Neural cell (in vitro differentiated cells): ENCODE measurements around the gene S1PR3. TPM values are rescaled to one million over a fixed set of nuclear protein-coding genes. Genes with fewer than 3 reads are reported as not detected.

Experiments used
- H2AFZ ChIP-seq: fragments of 200-600, 300-800 bp; sonication (generic), shearing (Covaris generic); 2 replicates; pipeline ENCODE4 v1.6.0; 2014; ENCODE audit warnings: low read depth, mild to moderate bottlenecking, antibody characterized with exemption, low read length, moderate library complexity
- H3F3A ChIP-seq: fragments of 200-600 bp; shearing (Covaris generic); 2 replicates; pipeline ENCODE4 v1.6.1; 2016; ENCODE audit warnings: mild to moderate bottlenecking, moderate library complexity, mixed read lengths, antibody characterized with exemption, low read length; ENCODE audit not compliant: insufficient read depth, poor library complexity, severe bottlenecking
- H3K27ac ChIP-seq: fragments of 200-600, 300-800 bp; sonication (generic), shearing (Covaris generic); 2 replicates; pipeline ENCODE4 v1.5.1; 2014; ENCODE audit warnings: mild to moderate bottlenecking, low read length, moderate library complexity
- H3K27me3 ChIP-seq: fragments of 300-800, 200-600 bp; sonication (generic), shearing (Covaris generic); 2 replicates; pipeline ENCODE4 v1.6.0; 2014; ENCODE audit warnings: mild to moderate bottlenecking, low read depth, low read length, moderate library complexity; ENCODE audit not compliant: insufficient read depth
- H3K36me3 ChIP-seq: fragments of 300-800, 200-600 bp; sonication (generic), shearing (Covaris generic); 2 replicates; pipeline ENCODE4 v1.5.1; 2014; ENCODE audit warnings: mild to moderate bottlenecking, antibody characterized with exemption, low read length, moderate library complexity; ENCODE audit not compliant: insufficient read depth
- H3K4me2 ChIP-seq: fragments of 300-800, 200-600 bp; sonication (generic), shearing (Covaris generic); 2 replicates; pipeline ENCODE4 v1.6.0; 2014; ENCODE audit warnings: mild to moderate bottlenecking, low read length
- H3K4me3 ChIP-seq: fragments of 300-800, 200-600 bp; sonication (generic), shearing (Covaris generic); 2 replicates; pipeline ENCODE4 v1.5.1; 2014; ENCODE audit warnings: mild to moderate bottlenecking, low read length, moderate library complexity
- H3K79me2 ChIP-seq: fragments of 200-600 bp; shearing (Covaris generic); replicated peaks from 2 replicates; pipeline ENCODE4 v1.6.0; 2014; ENCODE audit warnings: mild to moderate bottlenecking, low read length, moderate library complexity; ENCODE audit not compliant: insufficient read depth
- H3K9ac ChIP-seq: fragments of 300-800, 200-600 bp; sonication (generic), shearing (Covaris generic); 2 replicates; pipeline ENCODE4 v1.6.1; 2016; ENCODE audit warnings: mild to moderate bottlenecking, low read length, mixed read lengths
- H3K9me2 ChIP-seq: fragments of 200-600 bp; shearing (Covaris generic); 2 replicates; pipeline ENCODE4 v1.6.1; 2016; ENCODE audit warnings: mild to moderate bottlenecking, low read length, mixed read lengths; ENCODE audit not compliant: insufficient read depth
- H3K9me3 ChIP-seq: fragments of 200-600, 300-800 bp; sonication (generic), shearing (Covaris generic); 2 replicates; pipeline ENCODE4 v1.6.1; 2016; ENCODE audit warnings: mild to moderate bottlenecking, mixed run types, low read length, moderate library complexity, mixed read lengths
- H4K20me1 ChIP-seq: fragments of 200-600 bp; shearing (Covaris generic); 2 replicates; pipeline ENCODE4 v1.6.1; 2016; ENCODE audit warnings: mild to moderate bottlenecking, mixed run types; ENCODE audit not compliant: insufficient read depth
- CTCF ChIP-seq: fragments of 450-650 bp; IDR thresholded peaks from 2 replicates; pipeline ENCODE4 v1.5.1; 2014; ENCODE audit warnings: antibody characterized with exemption, mild to moderate bottlenecking, moderate library complexity; ENCODE audit not compliant: poor library complexity, severe bottlenecking
- EP300 ChIP-seq: fragments of 450-650 bp; conservative IDR thresholded peaks from 2 replicates; pipeline ENCODE4 v1.6.1; 2014; ENCODE audit warnings: antibody characterized with exemption, mild to moderate bottlenecking, moderate library complexity; ENCODE audit not compliant: poor library complexity, severe bottlenecking
- EZH2 ChIP-seq: fragments of 200-600, 300-800 bp; shearing (Covaris generic), sonication (generic); IDR thresholded peaks from 2 replicates; pipeline ENCODE4 v1.6.1; 2014; ENCODE audit warnings: antibody characterized with exemption, low read length, borderline replicate concordance, mild to moderate bottlenecking; ENCODE audit not compliant: insufficient read depth, poor library complexity, severe bottlenecking
- MXI1 ChIP-seq: fragments of 450-650 bp; conservative IDR thresholded peaks from 2 replicates; pipeline ENCODE4 v1.6.1; 2014; ENCODE audit warnings: antibody characterized with exemption, mild to moderate bottlenecking; ENCODE audit not compliant: poor library complexity, severe bottlenecking
- POLR2AphosphoS5 ChIP-seq: IDR thresholded peaks from 2 replicates; pipeline ENCODE4 v1.6.1; 2012
- RAD21 ChIP-seq: fragments of 450-650 bp; conservative IDR thresholded peaks from 2 replicates; pipeline ENCODE4 v1.6.1; 2014; ENCODE audit warnings: antibody characterized with exemption, mild to moderate bottlenecking, moderate library complexity
- REST ChIP-seq: IDR thresholded peaks from 2 replicates; pipeline ENCODE4 v1.6.1; 2012; ENCODE audit warnings: borderline replicate concordance
- SMC3 ChIP-seq: fragments of 450-650 bp; conservative IDR thresholded peaks from 2 replicates; pipeline ENCODE4 v1.6.1; 2014; ENCODE audit warnings: antibody characterized with exemption, mild to moderate bottlenecking, moderate library complexity; ENCODE audit not compliant: poor library complexity
- TAF1 ChIP-seq: IDR thresholded peaks from 2 replicates; pipeline ENCODE4 v1.6.1; 2012; ENCODE audit warnings: low read depth
- polyA plus RNA-seq: library from polyadenylated mRNA; depleted of rRNA; stranded (reverse); fragments of >200 nt; gene quantifications from 2 replicates; pipeline ENCODE4 v1.2.3, GENCODE V29; 2014

S1PR3 gene
- polyA plus RNA-seq, 1 donor from 2014 or later: 0.12 TPM

GRCh38 chr9:89026876-89027275 is 35.6 kb downstream of the S1PR3 start:
- Histone ChIP-seq H3K79me2 (no peaks in the 10 kb centered on the region), H3K9me2 (no peaks in the 10 kb centered on the region), H3K4me3 (no peak overlapping the region), H4K20me1 (no peaks in the 10 kb centered on the region), H3K9me3 (no peaks in the 10 kb centered on the region), H3K27ac (no peak overlapping the region), H3K9ac (no peak overlapping the region), H3K36me3 (peaks cover 3% of the 10 kb centered on the region), H2AFZ (no peak overlapping the region), H3F3A (no peaks in the 10 kb centered on the region), H3K4me2 (no peak overlapping the region), H3K27me3 (no peaks in the 10 kb centered on the region)
- no peak for TF ChIP-seq MXI1
- TF ChIP-seq TAF1: no peak
- no peak for TF ChIP-seq POLR2AphosphoS5

GRCh38 chr9:89029788-89030187 is 38.5 kb downstream of the S1PR3 start:
- no peak for TF ChIP-seq EP300
- no peak for TF ChIP-seq MXI1
- TF ChIP-seq TAF1: no peak
- no peak for TF ChIP-seq SMC3
- no peak for TF ChIP-seq EZH2
- H3K27ac ChIP-seq: no peak overlapping the region
- no peaks in the 10 kb centered on the region for H3K27me3 ChIP-seq

GRCh38 chr9:89032173-89032572 is 40.9 kb downstream of the S1PR3 start:
- Histone ChIP-seq H3K9ac (no peak overlapping the region), H3K27ac (no peak overlapping the region), H3F3A (no peaks in the 10 kb centered on the region), H3K27me3 (no peaks in the 10 kb centered on the region), H3K4me2 (no peak overlapping the region), H3K9me3 (no peaks in the 10 kb centered on the region), H3K79me2 (no peaks in the 10 kb centered on the region), H2AFZ (no peak overlapping the region), H3K9me2 (no peaks in the 10 kb centered on the region), H4K20me1 (no peaks in the 10 kb centered on the region), H3K36me3 (peaks cover 3% of the 10 kb centered on the region), H3K4me3 (no peak overlapping the region)
- no peak for TF ChIP-seq RAD21
- no peak for TF ChIP-seq EZH2
- TF ChIP-seq SMC3: no peak
- no peak for TF ChIP-seq MXI1
- TF ChIP-seq POLR2AphosphoS5: no peak

More at GRCh38 chr9:89029788-89030187, 38.5 kb downstream of the S1PR3 start:
- H3K79me2 ChIP-seq: no peaks in the 10 kb centered on the region
- H2AFZ ChIP-seq: no peak overlapping the region
- H3K4me3 ChIP-seq: no peak overlapping the region
- H3K9ac ChIP-seq: no peak overlapping the region
- H3K4me2 ChIP-seq: no peak overlapping the region
- peaks cover 3% of the 10 kb centered on the region for H3K36me3 ChIP-seq
- H3F3A ChIP-seq: no peaks in the 10 kb centered on the region
- no peaks in the 10 kb centered on the region for H4K20me1 ChIP-seq
- no peaks in the 10 kb centered on the region for H3K9me2 ChIP-seq
- H3K9me3 ChIP-seq: no peaks in the 10 kb centered on the region

- no peaks in the 10 kb centered on the region for H3K79me2 ChIP-seq
- H3K9ac ChIP-seq: no peak overlapping the region
These were observed 41.4 kb downstream of the S1PR3 start for GRCh38 chr9:89032661-89033060.

More at GRCh38 chr9:89032661-89033060, 41.4 kb downstream of the S1PR3 start:
- Histone ChIP-seq H3K27ac (no peak overlapping the region), H3F3A (no peaks in the 10 kb centered on the region), H3K4me2 (no peak overlapping the region), H3K27me3 (no peaks in the 10 kb centered on the region), H3K4me3 (no peak overlapping the region), H2AFZ (no peak overlapping the region), H3K36me3 (peaks cover 3% of the 10 kb centered on the region), H4K20me1 (no peaks in the 10 kb centered on the region), H3K9me3 (no peaks in the 10 kb centered on the region), H3K9me2 (no peaks in the 10 kb centered on the region)
- TF ChIP-seq EP300: no peak
- no peak for TF ChIP-seq REST
- no peak for TF ChIP-seq EZH2
- TF ChIP-seq RAD21: no peak
- TF ChIP-seq TAF1: no peak
- TF ChIP-seq POLR2AphosphoS5: no peak
- no peak for TF ChIP-seq MXI1
- TF ChIP-seq CTCF: no peak
- TF ChIP-seq SMC3: no peak
